HepG2 (cell line): Measurements from ENCODE around the gene MADCAM1. TPM values are rescaled to one million over a fixed set of nuclear protein-coding genes. Genes with fewer than 3 reads are reported as not detected.
A peak's percentile ranks its signal among the peaks of the same experiment; 100 is the strongest.

Source experiments
- ATRX ChIP-seq: sonication (generic); formaldehyde crosslinking; IDR thresholded peaks from 2 replicates; pipeline ENCODE4 v1.4.0; 2020; ENCODE audit warnings: missing genetic modification reagents, borderline replicate concordance
- BCL6 ChIP-seq: IDR thresholded peaks from 2 replicates; pipeline ENCODE4 v1.6.1; 2016; ENCODE audit warnings: missing genetic modification reagents, missing compliant biosample characterization
- BCLAF1 ChIP-seq: fragments of 450-650 bp; IDR thresholded peaks from 2 replicates; pipeline ENCODE4 v1.6.1; 2017; ENCODE audit warnings: mild to moderate bottlenecking
- DNMT1 ChIP-seq: sonication (generic); formaldehyde crosslinking; IDR thresholded peaks from 2 replicates; pipeline ENCODE4 v1.5.1; 2020; ENCODE audit warnings: mild to moderate bottlenecking, missing genetic modification reagents
- JUND ChIP-seq: sonication (generic); formaldehyde crosslinking; IDR thresholded peaks from 2 replicates; pipeline ENCODE4 v1.8.0; 2022; ENCODE audit warnings: mild to moderate bottlenecking, missing genetic modification reagents
- MAFK ChIP-seq, 2 experiments: IDR thresholded peaks in 1 of 2; conservative IDR thresholded peaks in 1 of 2; 2 replicates each; pipeline ENCODE4 v1.6.1; 2011; ENCODE audit warnings: improper control_type of control experiment in 2 of 2, low read length in 2 of 2
- NRL ChIP-seq: sonication (generic); formaldehyde crosslinking; IDR thresholded peaks from 2 replicates; pipeline ENCODE4 v1.5.0; 2020; ENCODE audit warnings: missing genetic modification reagents, mild to moderate bottlenecking, moderate library complexity, borderline replicate concordance
- PAX8 ChIP-seq: sonication (generic); formaldehyde crosslinking; IDR thresholded peaks from 2 replicates; pipeline ENCODE4 v1.8.0; 2022; ENCODE audit warnings: mild to moderate bottlenecking, missing genetic modification reagents, borderline replicate concordance
- POLR2AphosphoS2 ChIP-seq: IDR thresholded peaks from 2 replicates; pipeline ENCODE4 v1.6.1; 2011; ENCODE audit warnings: low read depth, low read length, improper control_type of control experiment
- SOX5 ChIP-seq: IDR thresholded peaks from 2 replicates; pipeline ENCODE4 v1.6.1; 2016; ENCODE audit warnings: borderline replicate concordance
- ZMYM3 ChIP-seq: sonication (generic); formaldehyde crosslinking; IDR thresholded peaks from 2 replicates; pipeline ENCODE4 v1.5.1; 2020; ENCODE audit warnings: mild to moderate bottlenecking, missing genetic modification reagents
- ZNF17 ChIP-seq: sonication (generic); formaldehyde crosslinking; IDR thresholded peaks from 2 replicates; pipeline ENCODE4 v1.5.0; 2020; ENCODE audit warnings: mild to moderate bottlenecking, missing genetic modification reagents
- ZNF672 ChIP-seq: sonication (generic); formaldehyde crosslinking; IDR thresholded peaks from 2 replicates; pipeline ENCODE4 v1.8.1; 2022; ENCODE audit warnings: missing genetic modification reagents
- ZNF674 ChIP-seq: sonication (generic); formaldehyde crosslinking; IDR thresholded peaks from 2 replicates; pipeline ENCODE4 v1.5.0; 2020; ENCODE audit warnings: low read depth, mild to moderate bottlenecking, missing genetic modification reagents
- ZNF724P ChIP-seq: sonication (generic); formaldehyde crosslinking; IDR thresholded peaks from 2 replicates; pipeline ENCODE4 v1.8.0; 2022; ENCODE audit warnings: missing genetic modification reagents, borderline replicate concordance
- ZNF777 ChIP-seq: sonication (generic); formaldehyde crosslinking; IDR thresholded peaks from 2 replicates; pipeline ENCODE4 v1.4.0; 2020; ENCODE audit warnings: missing genetic modification reagents
- ZUFSP ChIP-seq: sonication (generic); formaldehyde crosslinking; IDR thresholded peaks from 2 replicates; pipeline ENCODE4 v1.9.0; 2021; ENCODE audit warnings: missing genetic modification reagents, mild to moderate bottlenecking, borderline replicate concordance
- polyA plus RNA-seq, 8 experiments: library from polyadenylated mRNA; depleted of rRNA in 3 of 8; stranded (reverse) in 7 of 8; unstranded in 1 of 8; fragments of >200 nt; fragmentation: Illumina TruSeq in 4 of 8; extraction: Trizol in 4 of 8; gene quantifications; 2 replicates each; pipeline versions ENCODE4 v1.2.1 to v1.2.3, GENCODE V29; 2011 to 2016; ENCODE audit warnings: low read depth in 4 of 8, missing spikeins in 1 of 8, mixed read lengths in 1 of 8; ENCODE audit not compliant: insufficient read depth in 1 of 8
- total RNA-seq, 5 experiments: library from RNA; depleted of rRNA; stranded (reverse); fragments of >200 nt; fragmentation: Illumina TruSeq; extraction: Trizol; gene quantifications; 2 replicates each; pipeline ENCODE4 v1.2.3, GENCODE V29; 2016; ENCODE audit warnings: low read depth in 1 of 5
- TF ChIP-seq, protein P1 (sequence below): sonication (generic); formaldehyde crosslinking; IDR thresholded peaks from 2 replicates; pipeline ENCODE4 v1.4.0; 2020; ENCODE audit warnings: missing genetic modification reagents, borderline replicate concordance
- TF ChIP-seq, protein P2 (sequence below): sonication (generic); formaldehyde crosslinking; IDR thresholded peaks from 2 replicates; pipeline ENCODE4 v1.4.0; 2020; ENCODE audit warnings: missing genetic modification reagents, low read depth, mild to moderate bottlenecking, borderline replicate concordance

MADCAM1 gene
- total and polyA plus RNA-seq, 2 of the 13 experiments (the other 11 are each of a cell fraction or from before 2014, with no cell fraction given) = 0.29 to 0.33 TPM

DNA sequence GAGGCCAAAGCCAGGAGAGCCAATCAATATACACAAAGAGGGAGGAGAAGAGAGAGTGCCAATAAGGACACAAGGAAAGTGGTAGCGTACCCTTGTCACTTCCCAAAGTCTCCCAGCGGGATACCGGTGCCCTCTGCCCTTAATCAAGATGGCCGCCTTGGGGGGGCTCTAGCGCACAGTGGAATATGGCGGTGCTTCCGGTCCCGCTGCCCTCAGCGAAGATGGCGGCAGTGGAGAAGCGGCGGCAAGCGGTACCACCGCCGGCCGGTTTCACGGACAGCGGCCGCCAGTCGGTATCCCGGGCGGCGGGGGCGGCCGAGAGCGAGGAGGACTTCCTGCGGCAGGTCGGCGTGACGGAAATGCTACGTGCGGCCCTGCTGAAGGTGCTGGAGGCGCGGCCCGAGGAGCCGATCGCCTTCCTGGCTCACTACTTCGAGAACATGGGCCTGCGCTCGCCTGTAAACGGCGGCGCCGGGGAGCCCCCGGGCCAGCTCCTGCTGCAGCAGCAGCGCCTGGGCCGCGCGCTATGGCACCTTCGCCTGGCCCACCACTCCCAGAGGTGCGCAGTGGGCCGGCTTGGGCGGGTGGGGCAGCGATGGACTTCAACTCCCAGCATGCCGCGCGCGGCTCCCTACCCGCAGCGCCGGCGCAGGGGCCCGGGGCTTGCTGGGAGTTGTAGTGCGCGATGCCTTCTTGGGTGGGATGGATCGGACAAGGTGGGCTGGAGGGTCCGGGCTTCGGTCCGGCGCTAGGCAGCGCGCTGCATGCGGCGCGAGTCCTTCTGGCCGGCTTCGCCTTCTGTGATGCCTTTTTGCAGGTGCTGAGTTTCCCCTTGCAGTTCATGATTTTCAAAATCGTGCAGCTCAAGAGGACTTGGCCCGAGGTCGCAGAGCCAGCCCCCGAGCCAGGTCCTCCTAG, 11.3 kb downstream of the MADCAM1 start, which contains the start of gene TPGS1 (continued):
- TF ChIP-seq, protein P1, sequence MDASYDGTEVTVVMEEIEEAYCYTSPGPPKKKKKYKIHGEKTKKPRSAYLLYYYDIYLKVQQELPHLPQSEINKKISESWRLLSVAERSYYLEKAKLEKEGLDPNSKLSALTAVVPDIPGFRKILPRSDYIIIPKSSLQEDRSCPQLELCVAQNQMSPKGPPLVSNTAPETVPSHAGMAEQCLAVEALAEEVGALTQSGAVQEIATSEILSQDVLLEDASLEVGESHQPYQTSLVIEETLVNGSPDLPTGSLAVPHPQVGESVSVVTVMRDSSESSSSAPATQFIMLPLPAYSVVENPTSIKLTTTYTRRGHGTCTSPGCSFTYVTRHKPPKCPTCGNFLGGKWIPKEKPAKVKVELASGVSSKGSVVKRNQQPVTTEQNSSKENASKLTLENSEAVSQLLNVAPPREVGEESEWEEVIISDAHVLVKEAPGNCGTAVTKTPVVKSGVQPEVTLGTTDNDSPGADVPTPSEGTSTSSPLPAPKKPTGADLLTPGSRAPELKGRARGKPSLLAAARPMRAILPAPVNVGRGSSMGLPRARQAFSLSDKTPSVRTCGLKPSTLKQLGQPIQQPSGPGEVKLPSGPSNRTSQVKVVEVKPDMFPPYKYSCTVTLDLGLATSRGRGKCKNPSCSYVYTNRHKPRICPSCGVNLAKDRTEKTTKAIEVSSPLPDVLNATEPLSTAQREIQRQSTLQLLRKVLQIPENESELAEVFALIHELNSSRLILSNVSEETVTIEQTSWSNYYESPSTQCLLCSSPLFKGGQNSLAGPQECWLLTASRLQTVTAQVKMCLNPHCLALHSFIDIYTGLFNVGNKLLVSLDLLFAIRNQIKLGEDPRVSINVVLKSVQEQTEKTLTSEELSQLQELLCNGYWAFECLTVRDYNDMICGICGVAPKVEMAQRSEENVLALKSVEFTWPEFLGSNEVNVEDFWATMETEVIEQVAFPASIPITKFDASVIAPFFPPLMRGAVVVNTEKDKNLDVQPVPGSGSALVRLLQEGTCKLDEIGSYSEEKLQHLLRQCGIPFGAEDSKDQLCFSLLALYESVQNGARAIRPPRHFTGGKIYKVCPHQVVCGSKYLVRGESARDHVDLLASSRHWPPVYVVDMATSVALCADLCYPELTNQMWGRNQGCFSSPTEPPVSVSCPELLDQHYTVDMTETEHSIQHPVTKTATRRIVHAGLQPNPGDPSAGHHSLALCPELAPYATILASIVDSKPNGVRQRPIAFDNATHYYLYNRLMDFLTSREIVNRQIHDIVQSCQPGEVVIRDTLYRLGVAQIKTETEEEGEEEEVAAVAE = peak; percentile 93
- no peak for TF ChIP-seq NRL (CRISPR knock-in tag)
- no peak for TF ChIP-seq JUND
- TF ChIP-seq MAFK (conservative IDR thresholded peaks at IDR 0.05 in 1 of 2, IDR thresholded peaks at IDR 0.05 in 1 of 2; ENCODE audit: low read length in 2 of 2) = no peak
- TF ChIP-seq ZNF672 (CRISPR knock-in tag) = no peak
- no peak for TF ChIP-seq DNMT1 (CRISPR knock-in tag)
- TF ChIP-seq ZNF724P = no peak
- no peak for TF ChIP-seq SOX5
- TF ChIP-seq ZNF674 = no peak
- TF ChIP-seq ZNF777 (CRISPR knock-in tag) = 0 out of 2 replicates have a peak, but pooled peaks have one; percentile 11
- TF ChIP-seq ZMYM3 (CRISPR knock-in tag) = no peak
- no peak for TF ChIP-seq ATRX
- TF ChIP-seq BCL6 (CRISPR knock-in tag) = peak; percentile 3; the same call in 1 of the 2 replicates
- no peak for TF ChIP-seq BCLAF1
- TF ChIP-seq POLR2AphosphoS2 = no peak
- TF ChIP-seq PAX8 = 0 out of 2 replicates have a peak, but pooled peaks have one; percentile 67
- no peak for TF ChIP-seq ZUFSP (CRISPR knock-in tag)
- no peak for TF ChIP-seq ZNF17 (CRISPR knock-in tag)
- TF ChIP-seq, protein P2, sequence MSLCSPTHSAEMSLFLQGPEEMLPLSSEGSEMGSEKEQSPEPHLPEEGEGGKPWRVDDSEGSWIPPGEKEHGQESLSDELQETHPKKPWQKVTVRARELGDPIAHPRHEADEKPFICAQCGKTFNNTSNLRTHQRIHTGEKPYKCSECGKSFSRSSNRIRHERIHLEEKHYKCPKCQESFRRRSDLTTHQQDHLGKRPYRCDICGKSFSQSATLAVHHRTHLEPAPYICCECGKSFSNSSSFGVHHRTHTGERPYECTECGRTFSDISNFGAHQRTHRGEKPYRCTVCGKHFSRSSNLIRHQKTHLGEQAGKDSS (CRISPR knock-in tag) = no peak
